ENCODE data around the gene CCBE1. TPM values are rescaled to one million over a fixed set of nuclear protein-coding genes. Genes with fewer than 3 reads are reported as not detected.

Gene CCBE1
- total and polyA plus RNA-seq, 9 of the 15 experiments (the other 6 are each of a cell fraction or from before 2014, with no cell fraction given) = 0.20 TPM; not detected in 8

DNA sequence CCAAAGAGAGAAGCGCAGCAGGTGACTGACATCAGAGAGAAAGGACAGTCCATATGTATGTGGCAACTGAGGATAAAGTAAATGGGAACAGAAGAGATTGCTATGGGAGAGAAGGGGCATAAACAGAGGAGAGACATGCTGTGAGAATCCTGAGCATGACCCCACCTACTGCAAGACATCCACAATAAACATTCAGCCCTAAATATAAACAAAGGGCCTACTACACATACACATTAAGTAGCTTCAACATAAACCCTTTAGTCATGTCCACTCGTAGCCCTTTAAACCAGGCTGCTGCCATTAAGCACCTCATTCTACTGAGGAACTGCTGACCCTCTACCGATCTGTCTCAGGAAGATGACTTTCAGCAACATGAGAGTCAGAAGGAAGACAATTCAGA is 32.9 kb downstream of the CCBE1 start (continued):
- TF ChIP-seq ZNF75A (CRISPR knock-in tag; IDR thresholded peaks at IDR 0.05) = no peak
- no peak for TF ChIP-seq MEIS2 (IDR thresholded peaks at IDR 0.05; ENCODE audit: partially characterized antibody)
- no peak for TF ChIP-seq SUPT5H (IDR thresholded peaks at IDR 0.05)
- TF ChIP-seq TSHZ1 (CRISPR knock-in tag; IDR thresholded peaks at IDR 0.05) = no peak
- TF ChIP-seq, protein P1, sequence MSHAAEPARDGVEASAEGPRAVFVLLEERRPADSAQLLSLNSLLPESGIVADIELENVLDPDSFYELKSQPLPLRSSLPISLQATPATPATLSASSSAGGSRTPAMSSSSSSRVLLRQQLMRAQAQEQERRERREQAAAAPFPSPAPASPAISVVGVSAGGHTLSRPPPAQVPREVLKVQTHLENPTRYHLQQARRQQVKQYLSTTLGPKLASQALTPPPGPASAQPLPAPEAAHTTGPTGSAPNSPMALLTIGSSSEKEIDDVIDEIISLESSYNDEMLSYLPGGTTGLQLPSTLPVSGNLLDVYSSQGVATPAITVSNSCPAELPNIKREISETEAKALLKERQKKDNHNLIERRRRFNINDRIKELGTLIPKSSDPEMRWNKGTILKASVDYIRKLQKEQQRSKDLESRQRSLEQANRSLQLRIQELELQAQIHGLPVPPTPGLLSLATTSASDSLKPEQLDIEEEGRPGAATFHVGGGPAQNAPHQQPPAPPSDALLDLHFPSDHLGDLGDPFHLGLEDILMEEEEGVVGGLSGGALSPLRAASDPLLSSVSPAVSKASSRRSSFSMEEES (CRISPR knock-in tag; IDR thresholded peaks at IDR 0.05) = no peak
- TF ChIP-seq ZNF174 (CRISPR knock-in tag; IDR thresholded peaks at IDR 0.05) = no peak
- TF ChIP-seq HDGF (IDR thresholded peaks at IDR 0.05) = no peak
- TF ChIP-seq BRD9 (IDR thresholded peaks at IDR 0.05; ENCODE audit: low read depth, partially characterized antibody) = no peak
- TF ChIP-seq HDAC2 (IDR thresholded peaks at IDR 0.05) = no peak
- TF ChIP-seq, protein P2, sequence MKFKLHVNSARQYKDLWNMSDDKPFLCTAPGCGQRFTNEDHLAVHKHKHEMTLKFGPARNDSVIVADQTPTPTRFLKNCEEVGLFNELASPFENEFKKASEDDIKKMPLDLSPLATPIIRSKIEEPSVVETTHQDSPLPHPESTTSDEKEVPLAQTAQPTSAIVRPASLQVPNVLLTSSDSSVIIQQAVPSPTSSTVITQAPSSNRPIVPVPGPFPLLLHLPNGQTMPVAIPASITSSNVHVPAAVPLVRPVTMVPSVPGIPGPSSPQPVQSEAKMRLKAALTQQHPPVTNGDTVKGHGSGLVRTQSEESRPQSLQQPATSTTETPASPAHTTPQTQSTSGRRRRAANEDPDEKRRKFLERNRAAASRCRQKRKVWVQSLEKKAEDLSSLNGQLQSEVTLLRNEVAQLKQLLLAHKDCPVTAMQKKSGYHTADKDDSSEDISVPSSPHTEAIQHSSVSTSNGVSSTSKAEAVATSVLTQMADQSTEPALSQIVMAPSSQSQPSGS (CRISPR knock-in tag; IDR thresholded peaks at IDR 0.05) = no peak
